NT2/D1 (cell line): ENCODE data around the gene CAMTA1.

ENCODE experiments used
- DNase-seq: peaks from one replicate; pipeline ENCODE4 v3.0.0-alpha.2; 2011; ENCODE audit warnings: low read depth, low spot score
- H3K27me3 ChIP-seq: 2 replicates; pipeline ENCODE4 v1.6.0; 2011; ENCODE audit warnings: mild to moderate bottlenecking; ENCODE audit not compliant: insufficient read length, insufficient read depth
- H3K36me3 ChIP-seq: 2 replicates; pipeline ENCODE4 v1.6.1; 2011; ENCODE audit warnings: mild to moderate bottlenecking, low read length, mixed read lengths; ENCODE audit not compliant: insufficient read depth, insufficient read length
- H3K4me1 ChIP-seq: 2 replicates; pipeline ENCODE4 v1.5.1; 2011; ENCODE audit not compliant: insufficient read depth, insufficient read length
- H3K4me3 ChIP-seq: 2 replicates; pipeline ENCODE4 v1.5.1; 2011; ENCODE audit warnings: low read depth; ENCODE audit not compliant: insufficient read length
- H3K9ac ChIP-seq: 2 replicates; pipeline ENCODE4 v1.6.0; 2011; ENCODE audit warnings: low read depth; ENCODE audit not compliant: insufficient read length
- H3K9me3 ChIP-seq: 2 replicates; pipeline ENCODE4 v1.5.1; 2011; ENCODE audit warnings: mild to moderate bottlenecking, low read length; ENCODE audit not compliant: insufficient read depth
- SUZ12 ChIP-seq: IDR thresholded peaks from 2 replicates; pipeline ENCODE4 v1.6.1; 2011; ENCODE audit not compliant: insufficient read length, insufficient read depth; ENCODE audit errors: extremely low read depth
- YY1 ChIP-seq: IDR thresholded peaks from 2 replicates; pipeline ENCODE4 v1.6.1; 2011; ENCODE audit not compliant: insufficient read length, insufficient read depth
- ZNF274 ChIP-seq: IDR thresholded peaks from 2 replicates; pipeline ENCODE4 v1.6.1; 2011; ENCODE audit warnings: mild to moderate bottlenecking, low read depth, low read length

CAMTA1 gene

GRCh38 chr1:7586031-7586941, 801.0 kb downstream of the CAMTA1 start:
- H3K9me3 ChIP-seq: no peaks in the 10 kb centered on the region
- TF ChIP-seq ZNF274 (no peak), YY1 (no peak), SUZ12 (no peak)
- no peak for DNase-seq
- peak overlapping the region; percentile 21 for H3K9ac ChIP-seq
- H3K4me3 ChIP-seq: no peak overlapping the region
- no peaks in the 10 kb centered on the region for H3K27me3 ChIP-seq
- H3K36me3 ChIP-seq: no peaks in the 10 kb centered on the region
- H3K4me1 ChIP-seq: peaks cover 7% of the 10 kb centered on the region

- TF ChIP-seq ZNF274 (no peak), SUZ12 (no peak), YY1 (no peak)
- Histone ChIP-seq H3K27me3 (no peaks in the 10 kb centered on the region), H3K9me3 (no peaks in the 10 kb centered on the region), H3K9ac (no peak overlapping the region), H3K4me3 (no peak overlapping the region), H3K36me3 (no peaks in the 10 kb centered on the region), H3K4me1 (peaks cover 7% of the 10 kb centered on the region)
- no peak for DNase-seq
Observed at GRCh38 chr1:7587108-7587772, 802.0 kb downstream of the CAMTA1 start.

DNA sequence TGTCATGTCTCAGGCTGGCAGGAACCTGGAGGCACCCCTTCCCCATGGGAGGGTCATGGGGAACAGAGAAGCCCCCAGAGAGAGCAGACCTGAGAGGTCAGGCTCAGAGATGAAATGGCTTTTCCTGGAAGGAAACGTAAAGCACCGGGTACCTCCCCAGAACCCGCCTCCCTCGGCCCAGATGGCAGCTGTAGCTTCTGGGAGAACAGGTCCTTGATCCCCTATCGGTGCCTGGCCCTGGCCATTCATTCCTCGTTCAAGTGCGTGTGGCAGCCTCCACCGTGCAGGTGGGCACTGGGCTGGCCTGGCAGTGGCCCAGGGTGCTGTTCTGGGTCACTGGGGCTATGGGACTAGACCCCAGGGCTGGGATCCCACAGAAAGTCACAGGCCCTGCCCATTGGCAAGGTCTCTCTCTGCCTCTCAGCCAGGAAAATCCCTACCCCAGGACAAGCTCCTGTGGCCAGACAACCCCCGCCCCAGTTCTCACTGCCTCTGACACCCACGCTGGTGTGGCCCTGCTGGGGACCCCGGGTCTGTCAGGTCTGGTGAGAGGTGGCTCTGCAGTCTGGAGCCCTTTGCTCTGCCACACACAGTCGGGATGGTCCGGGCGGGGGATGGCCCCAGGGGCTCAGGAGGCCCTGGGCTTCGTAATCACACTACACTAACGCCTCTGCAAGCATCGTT, 802.7 kb downstream of the CAMTA1 start:
- H3K4me3 ChIP-seq: no peak overlapping the region
- TF ChIP-seq SUZ12 (no peak), YY1 (no peak), ZNF274 (no peak)
- peaks cover 5% of the 10 kb centered on the region for H3K4me1 ChIP-seq
- H3K27me3 ChIP-seq: no peaks in the 10 kb centered on the region
- H3K9me3 ChIP-seq: no peaks in the 10 kb centered on the region
- H3K9ac ChIP-seq: no peak overlapping the region
- DNase-seq: no peak
- H3K36me3 ChIP-seq: no peaks in the 10 kb centered on the region

DNA sequence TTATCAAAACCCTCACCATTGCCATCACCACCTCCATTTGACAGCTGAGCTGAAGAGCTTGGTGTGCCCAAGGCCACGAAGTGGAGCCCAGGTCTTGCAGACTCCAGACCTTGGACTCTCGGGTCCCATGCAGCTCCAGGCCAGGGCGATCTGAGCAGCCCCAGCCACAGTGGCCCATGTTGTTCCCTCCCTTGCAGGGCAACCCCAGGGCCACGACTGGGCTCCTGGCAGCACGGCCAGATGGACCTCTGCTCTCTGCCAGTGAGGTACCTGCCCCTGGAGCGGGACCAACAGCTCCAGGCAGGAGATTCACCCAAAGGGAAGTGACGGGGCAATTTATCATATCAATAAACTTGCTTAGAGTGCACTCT, 803.2 kb downstream of the CAMTA1 start:
- Histone ChIP-seq H3K9me3 (no peaks in the 10 kb centered on the region), H3K4me1 (peaks cover 4% of the 10 kb centered on the region), H3K27me3 (no peaks in the 10 kb centered on the region), H3K4me3 (no peak overlapping the region), H3K9ac (no peak overlapping the region), H3K36me3 (no peaks in the 10 kb centered on the region)
- TF ChIP-seq SUZ12 (no peak), YY1 (no peak), ZNF274 (no peak)
- no peak for DNase-seq

DNA sequence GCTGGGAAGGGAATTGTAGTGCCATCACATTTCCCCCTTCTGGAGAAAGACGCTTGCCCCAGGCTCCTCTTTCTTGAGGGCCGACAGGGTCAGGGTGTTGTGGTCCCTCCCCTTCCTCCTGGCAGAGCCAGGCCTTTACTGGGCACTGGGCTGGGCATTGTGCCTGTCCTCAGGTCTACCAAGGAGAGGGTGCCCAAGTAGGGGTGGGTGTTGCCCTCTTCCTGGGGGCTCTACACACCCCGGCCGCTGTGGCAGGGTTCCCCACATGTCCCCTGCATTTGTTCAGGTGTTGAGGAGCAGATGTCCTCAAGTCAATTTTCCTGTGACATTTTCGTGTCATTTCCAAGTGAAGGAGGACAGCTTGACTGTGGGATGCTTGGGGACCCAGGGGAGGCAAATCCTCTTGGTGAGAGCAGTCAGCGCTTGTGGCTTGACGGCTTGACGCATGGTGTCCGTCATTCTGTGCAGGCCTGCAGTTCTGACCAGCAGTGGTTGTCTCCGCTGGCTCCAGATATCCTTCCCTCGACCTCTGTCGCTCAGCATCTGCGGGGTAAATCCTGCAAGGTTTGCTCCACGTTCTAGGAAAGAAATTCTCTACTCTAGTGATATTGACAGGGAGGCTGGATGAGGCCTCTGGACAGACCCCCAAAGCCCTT, 804.0 kb downstream of the CAMTA1 start:
- DNase-seq: no peak
- Histone ChIP-seq H3K4me3 (no peak overlapping the region), H3K9me3 (no peaks in the 10 kb centered on the region), H3K36me3 (no peaks in the 10 kb centered on the region), H3K9ac (no peak overlapping the region), H3K4me1 (peaks cover 2% of the 10 kb centered on the region), H3K27me3 (no peaks in the 10 kb centered on the region)
- TF ChIP-seq SUZ12 (no peak), ZNF274 (no peak), YY1 (no peak)

- Histone ChIP-seq H3K4me3 (no peak overlapping the region), H3K9me3 (no peaks in the 10 kb centered on the region), H3K27me3 (no peaks in the 10 kb centered on the region), H3K9ac (no peak overlapping the region), H3K4me1 (peaks cover 2% of the 10 kb centered on the region), H3K36me3 (no peaks in the 10 kb centered on the region)
- TF ChIP-seq SUZ12 (no peak), YY1 (no peak), ZNF274 (no peak)
- no peak for DNase-seq
Observed at GRCh38 chr1:7589774-7590425, 804.6 kb downstream of the CAMTA1 start.

DNA sequence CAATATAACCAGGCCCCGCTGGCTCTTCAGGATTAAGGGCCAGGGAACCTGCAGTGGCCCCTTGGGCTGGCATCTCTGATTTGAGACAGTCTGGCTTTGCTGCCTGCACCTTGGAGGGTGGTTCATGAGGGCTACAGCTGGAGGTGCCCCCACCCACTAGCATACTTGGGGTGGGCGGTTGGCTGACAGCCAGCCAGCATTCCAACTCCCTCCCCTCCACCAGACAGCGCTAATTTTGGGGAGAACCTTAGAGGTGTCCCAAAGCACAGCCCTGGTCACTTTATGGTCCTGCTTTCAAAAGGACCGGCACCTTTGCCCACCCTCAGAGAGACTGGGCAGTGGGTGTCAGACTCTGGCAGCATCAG, 805.2 kb downstream of the CAMTA1 start:
- no peaks in the 10 kb centered on the region for H3K27me3 ChIP-seq
- no peak for DNase-seq
- TF ChIP-seq SUZ12 (no peak), ZNF274 (no peak), YY1 (no peak)
- H3K36me3 ChIP-seq: no peaks in the 10 kb centered on the region
- no peak overlapping the region for H3K9ac ChIP-seq
- peaks cover 2% of the 10 kb centered on the region for H3K4me1 ChIP-seq
- no peak overlapping the region for H3K4me3 ChIP-seq
- no peaks in the 10 kb centered on the region for H3K9me3 ChIP-seq
